Subcutaneous adipose tissue (tissue), 4 donors: Measurements from ENCODE around the gene C7orf33. TPM values are rescaled to one million over a fixed set of nuclear protein-coding genes. Genes with fewer than 3 reads are reported as not detected.

Source experiments
- total RNA-seq, 4 donors: library from RNA; depleted of rRNA; stranded (reverse); fragments of >200 nt; gene quantifications; one replicate each; pipeline ENCODE4 v1.1.0, GENCODE V29; 2016
- TF ChIP-seq, protein P1 (sequence below): fragments of 450-650 bp; IDR thresholded peaks from one replicate; pipeline ENCODE4 v1.5.1; 2016; ENCODE audit warnings: low read depth, mild to moderate bottlenecking, control low read depth, antibody characterized with exemption, moderate library complexity

C7orf33 gene
- total RNA-seq, 4 donors from 2014 or later, result not detected

DNA sequence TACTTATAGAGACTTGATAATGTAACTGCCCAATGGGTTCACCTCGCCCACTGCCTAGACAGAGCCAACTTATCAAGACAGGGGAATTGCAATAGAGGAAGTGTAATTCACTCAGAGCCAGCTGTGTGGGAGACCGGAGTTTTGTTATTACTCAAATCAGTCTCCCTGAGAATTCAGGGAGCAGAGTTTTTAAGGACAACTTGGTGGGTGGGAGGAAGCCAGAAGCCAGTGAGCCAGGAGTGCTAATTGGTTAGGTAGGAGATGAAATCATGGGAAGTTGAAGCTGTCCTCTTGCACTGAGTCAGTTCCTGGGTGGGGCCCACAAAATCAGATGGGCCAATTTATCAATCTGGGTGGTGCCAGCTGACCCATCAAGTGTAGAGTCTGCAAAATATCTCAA lies 20.1 kb upstream of the C7orf33 start:
- TF ChIP-seq, protein P1, sequence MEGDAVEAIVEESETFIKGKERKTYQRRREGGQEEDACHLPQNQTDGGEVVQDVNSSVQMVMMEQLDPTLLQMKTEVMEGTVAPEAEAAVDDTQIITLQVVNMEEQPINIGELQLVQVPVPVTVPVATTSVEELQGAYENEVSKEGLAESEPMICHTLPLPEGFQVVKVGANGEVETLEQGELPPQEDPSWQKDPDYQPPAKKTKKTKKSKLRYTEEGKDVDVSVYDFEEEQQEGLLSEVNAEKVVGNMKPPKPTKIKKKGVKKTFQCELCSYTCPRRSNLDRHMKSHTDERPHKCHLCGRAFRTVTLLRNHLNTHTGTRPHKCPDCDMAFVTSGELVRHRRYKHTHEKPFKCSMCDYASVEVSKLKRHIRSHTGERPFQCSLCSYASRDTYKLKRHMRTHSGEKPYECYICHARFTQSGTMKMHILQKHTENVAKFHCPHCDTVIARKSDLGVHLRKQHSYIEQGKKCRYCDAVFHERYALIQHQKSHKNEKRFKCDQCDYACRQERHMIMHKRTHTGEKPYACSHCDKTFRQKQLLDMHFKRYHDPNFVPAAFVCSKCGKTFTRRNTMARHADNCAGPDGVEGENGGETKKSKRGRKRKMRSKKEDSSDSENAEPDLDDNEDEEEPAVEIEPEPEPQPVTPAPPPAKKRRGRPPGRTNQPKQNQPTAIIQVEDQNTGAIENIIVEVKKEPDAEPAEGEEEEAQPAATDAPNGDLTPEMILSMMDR, result no peak

DNA sequence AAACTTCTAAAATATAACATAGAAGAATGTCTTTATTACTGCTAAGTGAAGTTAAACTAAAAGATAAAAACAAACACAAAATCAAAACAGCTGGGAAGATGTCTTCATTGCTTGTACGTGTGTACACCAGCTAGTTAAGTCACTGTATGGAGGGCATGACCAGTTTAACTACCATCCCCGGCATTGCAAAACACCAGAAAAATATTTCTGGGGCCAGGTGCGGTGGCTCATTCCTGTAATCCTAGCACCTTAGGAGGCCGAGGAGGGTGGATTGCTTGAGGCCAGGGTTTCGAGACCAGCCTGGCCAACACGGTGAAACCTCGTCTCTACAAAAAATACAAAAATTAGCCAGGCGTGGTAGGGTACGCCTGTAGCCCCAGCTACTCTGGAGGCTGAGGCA lies 19.2 kb upstream of the C7orf33 start:
- TF ChIP-seq, protein P1, result no peak

DNA sequence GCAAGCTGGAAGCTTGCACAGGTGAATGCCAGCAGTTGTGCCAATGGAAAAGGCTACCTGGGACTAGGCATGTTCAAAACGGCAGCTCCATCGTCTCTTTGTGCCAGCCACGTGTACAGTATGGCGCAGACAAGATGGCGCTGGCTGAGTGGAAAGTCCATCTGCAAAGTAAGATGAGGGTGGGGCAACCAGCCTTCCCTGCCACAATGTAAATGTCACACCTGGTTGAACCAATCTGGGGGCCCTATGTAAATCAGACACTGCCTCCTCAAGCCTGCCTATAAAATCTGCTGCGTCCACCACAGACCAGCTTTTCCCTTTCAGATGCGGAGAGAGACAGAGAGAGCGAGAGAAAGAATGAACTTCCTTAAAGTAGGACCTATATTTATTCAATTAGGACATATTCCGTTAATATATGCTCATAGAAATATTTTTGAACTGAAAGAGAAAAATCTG lies 18.5 kb upstream of the C7orf33 start:
- TF ChIP-seq, protein P1, result no peak

DNA sequence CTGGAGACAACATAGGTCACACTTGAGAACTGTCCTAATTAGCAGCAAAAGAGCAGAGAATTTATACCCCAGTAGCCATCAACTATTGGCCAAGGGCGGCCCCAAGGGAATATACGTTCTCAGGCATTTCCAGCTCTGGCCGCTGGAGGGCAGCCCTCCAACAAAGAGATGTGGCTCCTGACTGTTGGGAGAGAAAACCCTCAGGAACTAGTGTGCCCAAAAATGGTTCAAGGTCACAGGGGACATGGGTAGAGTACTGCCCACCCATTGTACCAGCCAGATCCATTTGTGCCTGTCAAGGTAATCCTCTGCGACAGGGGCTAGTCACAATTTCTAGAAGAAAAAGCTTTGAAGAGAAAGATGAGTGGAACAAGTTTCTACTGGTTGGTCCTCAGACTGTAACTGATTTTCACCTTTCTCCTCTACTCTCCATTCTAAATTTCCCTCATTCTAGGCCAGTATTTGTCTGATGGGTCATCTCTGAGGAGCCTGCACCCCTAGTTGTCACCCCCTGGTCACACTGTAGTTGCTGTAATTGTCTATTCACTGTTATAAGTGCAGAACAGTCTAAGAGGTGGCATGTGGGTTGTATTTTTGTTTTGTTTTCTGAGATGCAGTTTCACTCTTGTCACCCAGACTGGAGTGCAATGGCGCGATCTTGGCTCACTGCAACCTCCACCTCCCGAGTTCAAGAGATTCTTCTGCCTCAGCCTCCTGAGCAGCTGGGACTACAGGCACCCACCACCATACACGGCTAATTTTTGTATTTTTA lies 14.7 kb upstream of the C7orf33 start:
- TF ChIP-seq, protein P1, result no peak

DNA sequence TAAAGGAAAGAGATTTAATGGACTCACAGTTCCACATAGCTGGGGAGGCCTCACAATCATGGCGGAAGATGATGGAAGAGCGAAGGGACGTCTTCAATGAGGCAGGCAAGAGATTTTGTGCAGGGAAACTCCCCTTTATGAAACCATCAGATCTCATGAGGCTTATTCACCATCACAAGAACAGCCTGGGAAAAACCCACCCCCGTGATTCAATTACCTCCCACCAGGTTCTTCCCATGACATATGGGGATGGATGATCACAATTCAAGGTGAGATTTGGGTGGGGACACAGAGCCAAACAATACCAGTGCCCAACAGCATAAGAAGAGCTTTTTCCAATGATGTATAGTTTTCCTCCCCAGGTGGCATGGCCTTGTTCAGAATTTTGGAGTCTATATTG lies 11.2 kb upstream of the C7orf33 start:
- TF ChIP-seq, protein P1, result no peak

DNA sequence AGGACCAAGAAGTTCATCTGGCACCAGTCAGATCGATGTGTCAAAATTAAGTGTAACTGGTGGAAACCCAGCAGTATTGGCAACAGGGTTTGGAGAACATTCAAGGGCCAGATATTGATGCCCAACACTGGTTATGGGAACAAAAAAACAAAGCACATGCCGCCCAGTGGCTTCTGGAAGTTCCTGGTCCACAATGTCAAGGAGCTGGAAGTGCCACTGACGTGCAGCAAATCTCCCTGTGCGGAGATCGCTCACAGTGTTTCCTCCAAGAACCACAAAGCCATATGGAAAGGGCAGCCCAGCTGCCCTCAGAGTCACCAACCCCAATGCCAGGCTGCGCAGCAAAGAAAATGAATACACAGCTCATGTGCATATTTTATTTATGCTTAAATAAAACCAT lies 10.1 kb upstream of the C7orf33 start:
- TF ChIP-seq, protein P1, result no peak

DNA sequence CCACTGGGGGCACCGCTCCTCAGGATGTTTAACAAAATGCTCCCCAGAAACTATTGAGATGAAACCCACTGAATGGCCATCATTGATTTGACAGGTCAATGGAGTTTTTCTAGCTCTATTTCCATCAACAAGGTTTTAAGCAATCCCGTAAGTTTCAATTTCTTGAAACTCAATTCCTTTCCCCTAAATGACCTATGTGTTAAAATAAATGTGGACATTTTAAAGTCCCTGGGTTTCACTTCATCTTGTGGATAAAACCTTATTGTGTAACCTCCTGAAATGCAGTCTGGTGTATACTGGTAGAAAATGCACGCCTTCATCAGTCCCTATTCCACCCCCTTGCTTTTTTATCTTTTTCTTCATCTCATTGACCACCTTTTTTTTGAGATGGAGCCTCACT lies 8.9 kb upstream of the C7orf33 start:
- TF ChIP-seq, protein P1, result no peak
